ENCODE measurements around the gene PTPN1. TPM values are rescaled to one million over a fixed set of nuclear protein-coding genes. Genes with fewer than 3 reads are reported as not detected.
A peak's percentile ranks its signal among the peaks of the same experiment; 100 is the strongest.
"Not testable (repeated sequence)": the region's sequence is repeated elsewhere in the genome, so short reads cannot be mapped to it uniquely, and the experiment has no call there.

Gene PTPN1
- total RNA-seq, 1 donor from 2014 or later, result 101 TPM

DNA sequence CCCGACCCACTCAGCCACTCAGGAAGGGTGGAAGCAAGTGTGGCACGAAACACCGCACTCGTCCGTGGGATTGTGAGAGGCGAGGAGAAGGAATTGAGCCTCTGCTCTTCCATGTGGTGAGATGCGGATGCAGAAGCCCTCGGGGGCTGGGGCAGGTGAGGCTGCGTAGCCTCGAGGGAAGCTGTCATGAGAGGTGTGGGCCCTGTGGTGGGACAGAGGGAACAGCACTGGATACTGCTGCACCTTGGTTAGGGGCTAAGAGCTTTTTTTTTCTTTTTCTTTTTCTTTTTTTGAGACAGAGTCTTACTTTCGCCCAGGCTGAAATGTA, 86.5 kb downstream of the PTPN1 start:
- no peak for DNase-seq
- Histone ChIP-seq H3K4me3 (no peak overlapping the region), H3K9me3 (no peaks in the 10 kb centered on the region), H3K27me3 (no peaks in the 10 kb centered on the region), H3K27ac (no peak overlapping the region), H3K4me1 (peaks cover 23% of the 10 kb centered on the region), H3K36me3 (no peaks in the 10 kb centered on the region)
- no peak for ATAC-seq
- TF ChIP-seq, protein P1, sequence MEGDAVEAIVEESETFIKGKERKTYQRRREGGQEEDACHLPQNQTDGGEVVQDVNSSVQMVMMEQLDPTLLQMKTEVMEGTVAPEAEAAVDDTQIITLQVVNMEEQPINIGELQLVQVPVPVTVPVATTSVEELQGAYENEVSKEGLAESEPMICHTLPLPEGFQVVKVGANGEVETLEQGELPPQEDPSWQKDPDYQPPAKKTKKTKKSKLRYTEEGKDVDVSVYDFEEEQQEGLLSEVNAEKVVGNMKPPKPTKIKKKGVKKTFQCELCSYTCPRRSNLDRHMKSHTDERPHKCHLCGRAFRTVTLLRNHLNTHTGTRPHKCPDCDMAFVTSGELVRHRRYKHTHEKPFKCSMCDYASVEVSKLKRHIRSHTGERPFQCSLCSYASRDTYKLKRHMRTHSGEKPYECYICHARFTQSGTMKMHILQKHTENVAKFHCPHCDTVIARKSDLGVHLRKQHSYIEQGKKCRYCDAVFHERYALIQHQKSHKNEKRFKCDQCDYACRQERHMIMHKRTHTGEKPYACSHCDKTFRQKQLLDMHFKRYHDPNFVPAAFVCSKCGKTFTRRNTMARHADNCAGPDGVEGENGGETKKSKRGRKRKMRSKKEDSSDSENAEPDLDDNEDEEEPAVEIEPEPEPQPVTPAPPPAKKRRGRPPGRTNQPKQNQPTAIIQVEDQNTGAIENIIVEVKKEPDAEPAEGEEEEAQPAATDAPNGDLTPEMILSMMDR (IDR thresholded peaks at IDR 0.05), result no peak
- intact Hi-C loops (cut with DNase I), result no loop called here

DNA sequence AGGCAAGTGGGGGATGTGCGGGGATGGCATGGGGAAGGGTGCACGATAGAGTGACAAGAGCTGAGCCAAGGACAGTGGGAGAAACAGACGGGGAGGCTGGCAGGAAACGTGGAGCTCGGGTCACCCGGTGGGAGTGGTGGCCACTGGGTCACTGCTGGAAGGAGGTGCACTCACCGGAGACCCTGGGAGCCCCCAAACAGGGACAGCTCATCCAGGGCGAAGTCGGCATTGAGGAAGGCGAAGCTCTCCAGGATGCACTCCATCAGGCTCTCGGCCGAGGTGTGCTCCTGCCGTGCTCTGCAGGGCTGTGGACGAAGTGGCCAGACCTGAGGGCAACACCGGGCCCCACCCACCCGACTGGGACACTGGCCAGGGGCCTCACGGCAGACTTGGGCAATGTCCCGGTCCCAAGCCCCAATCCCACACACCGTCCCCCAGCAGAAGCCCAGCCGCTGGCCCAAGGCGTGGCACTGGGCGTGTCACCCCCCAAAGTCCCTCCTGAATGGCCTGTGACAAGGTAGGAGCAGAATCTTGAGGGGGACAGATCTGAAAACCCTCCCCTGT, 87.3 kb downstream of the PTPN1 start:
- TF ChIP-seq, protein P1 (IDR thresholded peaks at IDR 0.05), result no peak
- Histone ChIP-seq H3K36me3 (no peaks in the 10 kb centered on the region), H3K27ac (no peak overlapping the region), H3K4me3 (no peak overlapping the region), H3K4me1 (peaks cover 15% of the 10 kb centered on the region), H3K9me3 (no peaks in the 10 kb centered on the region), H3K27me3 (no peaks in the 10 kb centered on the region)
- ATAC-seq, result peak; percentile 8
- intact Hi-C loops (cut with DNase I), result no loop called here
- DNase-seq, result no peak

DNA sequence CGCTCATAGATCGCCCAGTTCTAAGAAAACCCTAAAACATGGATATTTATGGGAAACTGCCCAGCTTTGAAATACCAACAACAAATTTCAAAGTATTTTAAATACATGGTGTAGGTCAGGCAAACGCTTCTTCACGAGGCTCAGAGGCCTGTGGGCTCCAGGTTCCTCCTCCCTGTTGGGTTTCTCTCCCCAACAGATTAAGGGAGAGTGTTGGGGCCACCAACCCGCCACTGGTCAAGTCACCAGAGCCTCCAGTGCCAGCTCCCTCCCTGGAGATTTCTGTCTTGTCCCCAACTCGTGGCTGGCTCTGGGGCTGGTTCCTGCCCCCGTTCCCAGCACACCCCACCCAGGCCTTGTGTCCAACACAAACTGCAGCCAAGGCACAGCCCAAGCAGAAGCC, 87.9 kb downstream of the PTPN1 start:
- Histone ChIP-seq H3K9me3 (no peaks in the 10 kb centered on the region), H3K27me3 (no peaks in the 10 kb centered on the region), H3K36me3 (no peaks in the 10 kb centered on the region), H3K4me1 (peaks cover 9% of the 10 kb centered on the region), H3K27ac (no peak overlapping the region), H3K4me3 (no peak overlapping the region)
- intact Hi-C loops (cut with DNase I), result no loop called here
- ATAC-seq (no peak), DNase-seq (no peak)
- TF ChIP-seq, protein P1 (IDR thresholded peaks at IDR 0.05), result no peak

DNA sequence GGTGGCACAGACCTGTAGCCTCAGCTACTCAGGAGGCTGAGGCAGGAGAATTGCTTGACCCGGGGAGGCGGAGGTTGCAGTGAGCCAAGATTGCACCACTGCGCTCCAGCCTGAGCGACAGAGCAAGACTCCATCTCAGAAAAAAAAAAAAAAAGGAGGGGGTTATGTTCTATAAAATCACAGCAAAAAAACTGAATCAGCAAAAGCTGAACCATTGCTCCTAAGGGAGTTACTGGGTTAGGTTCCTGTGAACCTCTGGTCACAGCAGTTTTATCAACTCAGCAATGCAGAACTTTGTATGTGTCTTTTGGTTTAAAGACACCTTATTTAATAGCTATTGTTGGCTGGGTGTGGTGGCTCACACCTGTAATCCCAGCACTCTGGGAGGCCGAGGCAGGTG, 88.6 kb downstream of the PTPN1 start:
- DNase-seq, result not testable (repeated sequence)

DNA sequence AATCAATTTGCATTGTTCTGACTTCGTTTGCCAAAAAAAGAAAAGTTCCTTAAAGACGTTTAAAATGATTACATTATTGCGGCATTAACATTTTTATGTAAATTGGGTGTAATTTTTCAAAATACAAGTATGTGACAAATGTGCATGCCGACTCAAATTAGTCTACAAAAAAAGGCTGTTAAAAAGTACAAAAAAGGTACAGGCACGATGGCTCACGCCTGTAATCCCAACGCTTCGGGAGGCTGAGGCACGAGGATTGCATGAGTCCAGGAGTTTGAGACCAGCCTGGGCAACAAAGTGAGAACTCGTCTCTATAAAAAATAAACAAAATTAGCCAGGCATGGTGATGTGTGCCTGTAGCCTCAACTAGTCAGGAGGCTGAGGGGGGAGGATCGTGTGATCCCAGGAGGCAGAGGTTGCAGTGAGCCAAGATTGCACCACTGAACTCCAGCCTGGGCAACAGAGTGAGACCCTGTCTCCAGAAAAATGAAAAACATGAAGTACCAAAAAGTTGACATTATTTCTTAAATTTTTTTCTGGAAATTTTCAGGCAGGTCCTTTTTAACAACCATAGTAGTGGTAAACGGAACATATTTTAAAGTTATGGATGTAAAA, 90.2 kb downstream of the PTPN1 start:
- H3K9me3 ChIP-seq, result no peaks in the 10 kb centered on the region
- ATAC-seq (no peak), DNase-seq (no peak)
- intact Hi-C loops (cut with DNase I), result no loop called here
- no peaks in the 10 kb centered on the region for H3K27me3 ChIP-seq
- no peak overlapping the region for H3K27ac ChIP-seq
- H3K4me1 ChIP-seq, result no peaks in the 10 kb centered on the region
- TF ChIP-seq, protein P1 (IDR thresholded peaks at IDR 0.05), result no peak
- no peaks in the 10 kb centered on the region for H3K36me3 ChIP-seq
- H3K4me3 ChIP-seq, result no peak overlapping the region

More for the DNA sequence above, 88.6 kb downstream of the PTPN1 start:
- H3K27ac ChIP-seq; ATAC-seq; H3K4me1 ChIP-seq; H3K36me3 ChIP-seq; H3K4me3 ChIP-seq; H3K27me3 ChIP-seq; H3K9me3 ChIP-seq; intact Hi-C loops (cut with DNase I): not testable (repeated sequence)

DNA sequence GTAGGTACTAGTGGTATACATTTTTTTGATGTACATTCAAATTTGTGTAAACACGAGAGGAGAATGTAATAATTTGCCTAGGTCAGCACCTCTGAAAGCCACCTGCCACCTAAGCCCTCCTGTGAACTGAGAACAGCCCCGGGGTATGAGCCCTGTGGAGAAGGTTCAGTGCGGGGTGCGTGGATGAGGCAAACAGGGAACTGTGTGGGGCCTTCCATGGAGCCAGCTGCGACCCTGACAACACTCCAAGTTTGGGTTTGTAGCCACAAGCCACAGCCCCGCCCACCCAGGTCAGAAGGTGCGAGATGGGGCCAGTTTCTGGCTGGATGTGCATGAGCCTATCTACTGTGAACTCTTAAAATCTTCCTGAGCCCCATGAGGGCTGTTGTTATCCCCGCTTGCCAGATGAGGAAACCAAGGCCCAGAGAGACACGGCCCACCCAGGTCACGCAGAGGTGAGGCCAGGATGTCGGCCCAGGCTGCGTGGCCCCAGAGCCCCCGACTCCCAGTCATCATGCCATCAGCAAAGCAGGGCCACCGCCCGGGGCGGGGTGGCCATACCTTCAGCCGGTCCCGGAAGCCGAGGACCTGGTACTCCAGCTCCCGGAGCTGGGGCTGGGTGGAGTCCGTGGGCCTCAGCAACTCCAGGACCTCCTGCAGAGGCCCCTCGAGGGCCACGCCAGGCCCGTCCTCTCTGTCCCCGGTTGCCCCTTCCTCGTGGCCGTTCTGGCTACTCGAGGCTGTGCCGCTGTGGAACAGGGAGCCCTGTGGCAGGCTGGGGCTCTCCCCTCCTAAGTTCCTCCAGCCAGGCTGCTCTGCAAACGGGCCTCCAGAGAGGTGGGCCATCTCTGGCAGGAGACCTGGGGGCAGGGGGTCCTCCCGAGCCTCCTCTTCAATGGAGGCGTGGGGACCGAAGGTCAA, 91.6 kb downstream of the PTPN1 start:
- Histone ChIP-seq H3K27ac (no peak overlapping the region), H3K27me3 (no peaks in the 10 kb centered on the region), H3K4me3 (no peak overlapping the region), H3K9me3 (no peaks in the 10 kb centered on the region), H3K36me3 (no peaks in the 10 kb centered on the region), H3K4me1 (no peaks in the 10 kb centered on the region)
- peak; percentile 2 for ATAC-seq
- no peak for DNase-seq
- intact Hi-C loops (cut with DNase I), result no loop called here
- TF ChIP-seq, protein P1 (IDR thresholded peaks at IDR 0.05), result no peak

All from upper lobe of right lung (tissue), 1 donor.